COLO668 (cell line): ENCODE data around the gene TOR3A.

Source experiments
- DNase-seq: peaks from one replicate; lab custom pipeline; 2025; ENCODE audit not compliant: unreplicated experiment; lab: John Stamatoyannopoulos, UW

The TOR3A gene

GRCh38 chr1:179143322-179143721 lies 61.5 kb downstream of the TOR3A start:
- DNase-seq = no peak

GRCh38 chr1:179144626-179145025 lies 62.8 kb downstream of the TOR3A start:
- no peak for DNase-seq

- no peak for DNase-seq
Observed at GRCh38 chr1:179145521-179145920, 63.7 kb downstream of the TOR3A start.
